Mucosa of rectum (tissue), 2 donors: Measurements from ENCODE around the gene ARHGEF25.

ENCODE experiments used
- H3K27ac ChIP-seq, 2 donors: one replicate each; pipeline ENCODE4 v1.7.0; 2013; ENCODE audit warnings: inconsistent platforms in 2 of 2, low read depth in 2 of 2, low read length in 2 of 2
- H3K27me3 ChIP-seq, 2 donors: one replicate each; pipeline ENCODE4 v1.7.0; 2013; ENCODE audit warnings: low read length in 2 of 2; ENCODE audit not compliant: control insufficient read depth in 2 of 2, insufficient read depth in 2 of 2
- H3K36me3 ChIP-seq, 2 donors: one replicate each; pipeline ENCODE4 v1.7.0; 2013; ENCODE audit warnings: low read length in 2 of 2; ENCODE audit not compliant: control insufficient read depth in 2 of 2, insufficient read depth in 2 of 2
- H3K4me1 ChIP-seq, 2 donors: one replicate each; pipeline ENCODE4 v1.7.0; 2013; ENCODE audit warnings: low read length in 2 of 2, mild to moderate bottlenecking in 1 of 2; ENCODE audit not compliant: control insufficient read depth in 2 of 2, insufficient read depth in 2 of 2
- H3K4me3 ChIP-seq, 2 donors: one replicate each; pipeline ENCODE4 v1.7.0; 2013; ENCODE audit warnings: low read length in 2 of 2
- H3K9ac ChIP-seq, 2 donors: one replicate each; pipeline ENCODE4 v1.7.0; 2013; ENCODE audit warnings: low read length in 2 of 2, low read depth in 1 of 2, mild to moderate bottlenecking in 1 of 2
- H3K9me3 ChIP-seq, 2 donors: one replicate each; pipeline ENCODE4 v1.7.0; 2013; ENCODE audit warnings: low read length in 2 of 2; ENCODE audit not compliant: control insufficient read depth in 2 of 2
- donor health status: healthy.
- donor health status: Normal muscosa, but diverticular disease.

The ARHGEF25 gene

DNA sequence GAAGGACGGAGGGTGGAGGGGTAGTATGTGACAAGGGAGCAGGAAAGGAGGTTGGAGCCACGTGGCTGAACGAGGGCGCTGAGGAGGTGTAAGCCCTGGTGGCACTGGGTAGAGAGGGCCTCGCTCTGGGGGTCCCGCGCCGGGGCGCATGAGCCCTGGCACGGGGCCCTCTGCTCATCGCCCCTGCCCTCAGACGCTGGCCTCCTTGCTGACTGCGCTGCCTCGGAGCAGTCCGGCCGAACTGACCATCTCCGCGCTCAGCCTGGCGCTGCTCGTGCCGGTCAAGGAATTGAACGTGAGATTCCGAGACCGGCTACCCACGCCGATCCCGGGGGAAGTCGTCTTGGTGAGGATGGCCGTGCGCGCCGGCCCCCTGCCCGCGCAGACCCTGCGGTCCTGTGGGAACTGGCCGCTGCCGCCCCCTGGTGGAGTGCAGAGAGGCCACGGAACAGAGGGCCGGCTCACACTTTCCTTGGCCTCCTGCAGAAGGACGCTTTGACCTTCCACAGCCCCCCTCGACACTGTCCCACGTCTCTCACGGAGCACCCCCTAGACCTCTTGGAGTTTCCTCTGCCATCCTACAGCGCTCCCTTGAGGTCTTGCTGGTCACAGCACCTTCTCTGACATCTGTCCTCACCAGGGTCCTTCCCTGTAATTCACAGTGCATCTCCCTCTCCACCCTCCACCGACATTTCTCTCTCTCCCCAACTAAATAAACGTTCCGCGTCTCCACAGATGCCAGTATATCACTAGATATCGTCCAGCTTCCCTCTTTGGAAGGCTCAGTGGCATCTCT lies 10.5 kb downstream of the ARHGEF25 start:
- Histone ChIP-seq H3K36me3 (no peaks in the 10 kb centered on the region), H3K27me3 (peaks cover 68 to 75% of the 10 kb centered on the region in 2 donors), H3K4me3 (peak overlapping the region; percentile 15 to 54), H3K9me3 (no peaks in the 10 kb centered on the region), H3K27ac (no peak overlapping the region), H3K4me1 (peaks cover 11 to 15% of the 10 kb centered on the region in 2 donors), H3K9ac (peak overlapping the region in 1 of 2 donors; percentile 34)

DNA sequence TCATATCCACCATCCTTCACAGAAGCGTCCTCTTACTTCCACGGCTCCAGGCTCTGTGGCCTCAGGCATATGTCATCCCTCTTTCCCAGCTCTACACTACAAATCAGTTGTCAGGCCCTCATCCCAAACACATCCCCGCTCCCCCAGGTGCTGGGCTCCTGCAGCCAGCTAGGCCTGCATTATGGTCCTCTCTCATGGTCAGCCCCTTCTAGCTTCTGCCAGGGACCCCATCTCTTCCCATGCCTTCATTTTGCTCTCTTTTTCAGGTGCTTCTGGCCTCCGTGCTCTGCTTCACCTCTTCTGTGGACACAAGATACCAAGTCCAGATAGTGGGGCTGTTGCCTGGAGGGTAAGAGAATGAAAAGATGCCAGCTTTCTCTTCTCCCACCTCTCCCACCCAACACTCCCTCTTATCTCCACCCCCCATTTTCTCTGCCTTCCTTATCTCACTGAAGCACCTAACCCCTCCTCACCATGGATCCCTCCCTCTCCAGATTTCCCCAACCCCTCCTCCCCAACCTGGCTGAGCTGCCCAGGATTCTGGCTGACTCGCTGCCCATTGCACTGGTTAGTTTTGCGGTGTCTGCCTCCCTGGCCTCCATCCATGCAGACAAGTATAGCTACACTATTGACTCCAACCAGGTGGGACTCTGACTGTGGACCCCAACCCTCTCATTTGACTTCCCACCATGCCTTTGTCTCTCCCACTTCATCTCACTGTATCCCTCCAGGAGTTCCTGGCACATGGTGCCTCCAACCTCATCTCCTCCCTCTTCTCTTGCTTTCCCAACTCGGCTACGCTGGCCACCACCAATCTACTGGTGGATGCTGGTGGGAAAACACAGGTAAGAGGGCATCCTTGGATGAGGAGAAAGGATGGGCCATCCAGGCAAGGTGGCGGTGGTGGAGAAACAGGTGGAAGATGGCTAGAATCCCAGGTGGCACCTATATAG lies 11.3 kb downstream of the ARHGEF25 start:
- Histone ChIP-seq H3K36me3 (no peaks in the 10 kb centered on the region), H3K4me1 (peaks cover 11 to 15% of the 10 kb centered on the region in 2 donors), H3K27ac (no peak overlapping the region), H3K4me3 (no peak overlapping the region), H3K9ac (no peak overlapping the region), H3K9me3 (no peaks in the 10 kb centered on the region), H3K27me3 (peaks cover 72 to 76% of the 10 kb centered on the region in 2 donors)

DNA sequence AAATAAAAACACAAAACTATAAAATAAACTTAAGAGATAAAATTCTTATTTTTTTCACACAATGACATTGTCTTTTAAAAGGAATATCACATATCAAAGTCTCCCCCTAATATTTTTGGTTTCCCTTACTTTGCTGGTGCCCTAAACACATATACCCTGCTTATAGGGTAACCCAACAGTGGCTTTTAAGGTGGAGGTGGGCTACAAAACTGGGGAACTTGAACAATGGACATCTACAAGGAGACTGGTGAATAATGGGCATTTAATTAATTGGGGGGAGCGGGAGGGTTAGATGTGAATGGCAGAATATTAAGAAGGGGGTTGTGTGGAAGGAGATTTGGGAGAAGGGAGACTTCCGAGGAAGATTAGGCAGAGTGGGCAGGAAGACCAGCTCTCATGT lies 12.2 kb downstream of the ARHGEF25 start:
- H3K4me1 ChIP-seq, result peaks cover 11 to 15% of the 10 kb centered on the region in 2 donors
- H3K27ac ChIP-seq, result no peak overlapping the region
- no peaks in the 10 kb centered on the region for H3K9me3 ChIP-seq
- no peak overlapping the region for H3K4me3 ChIP-seq
- H3K27me3 ChIP-seq, result peaks cover 77 to 80% of the 10 kb centered on the region in 2 donors
- H3K9ac ChIP-seq, result no peak overlapping the region
- no peaks in the 10 kb centered on the region for H3K36me3 ChIP-seq

DNA sequence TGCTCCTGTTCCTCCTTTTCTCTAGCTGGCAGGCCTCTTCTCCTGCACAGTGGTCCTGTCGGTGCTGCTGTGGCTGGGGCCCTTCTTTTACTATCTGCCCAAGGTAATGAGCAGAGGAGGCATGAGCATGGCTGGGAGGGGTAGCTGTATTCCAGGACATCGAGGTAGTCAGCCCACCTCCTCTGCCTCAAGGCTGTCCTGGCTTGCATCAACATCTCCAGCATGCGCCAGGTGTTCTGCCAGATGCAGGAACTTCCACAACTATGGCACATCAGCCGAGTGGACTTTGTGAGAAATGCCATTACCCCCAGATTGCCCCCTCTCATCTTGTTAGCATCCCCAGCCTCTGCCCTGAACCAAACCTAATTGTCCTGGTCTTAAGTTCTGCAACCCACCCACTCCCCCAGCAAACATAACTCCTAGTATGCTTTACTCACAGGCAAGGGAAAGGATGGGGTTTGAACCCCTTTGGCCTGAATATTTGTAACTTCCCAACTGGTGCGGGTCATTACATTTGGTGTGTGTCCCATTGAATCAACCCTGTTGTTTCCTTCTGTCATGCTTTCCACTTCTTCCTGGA lies 12.7 kb downstream of the ARHGEF25 start:
- Histone ChIP-seq H3K27me3 (peaks cover 80 to 85% of the 10 kb centered on the region in 2 donors), H3K4me1 (peaks cover 11 to 15% of the 10 kb centered on the region in 2 donors), H3K4me3 (no peak overlapping the region), H3K27ac (no peak overlapping the region), H3K9ac (no peak overlapping the region), H3K36me3 (no peaks in the 10 kb centered on the region), H3K9me3 (no peaks in the 10 kb centered on the region)

DNA sequence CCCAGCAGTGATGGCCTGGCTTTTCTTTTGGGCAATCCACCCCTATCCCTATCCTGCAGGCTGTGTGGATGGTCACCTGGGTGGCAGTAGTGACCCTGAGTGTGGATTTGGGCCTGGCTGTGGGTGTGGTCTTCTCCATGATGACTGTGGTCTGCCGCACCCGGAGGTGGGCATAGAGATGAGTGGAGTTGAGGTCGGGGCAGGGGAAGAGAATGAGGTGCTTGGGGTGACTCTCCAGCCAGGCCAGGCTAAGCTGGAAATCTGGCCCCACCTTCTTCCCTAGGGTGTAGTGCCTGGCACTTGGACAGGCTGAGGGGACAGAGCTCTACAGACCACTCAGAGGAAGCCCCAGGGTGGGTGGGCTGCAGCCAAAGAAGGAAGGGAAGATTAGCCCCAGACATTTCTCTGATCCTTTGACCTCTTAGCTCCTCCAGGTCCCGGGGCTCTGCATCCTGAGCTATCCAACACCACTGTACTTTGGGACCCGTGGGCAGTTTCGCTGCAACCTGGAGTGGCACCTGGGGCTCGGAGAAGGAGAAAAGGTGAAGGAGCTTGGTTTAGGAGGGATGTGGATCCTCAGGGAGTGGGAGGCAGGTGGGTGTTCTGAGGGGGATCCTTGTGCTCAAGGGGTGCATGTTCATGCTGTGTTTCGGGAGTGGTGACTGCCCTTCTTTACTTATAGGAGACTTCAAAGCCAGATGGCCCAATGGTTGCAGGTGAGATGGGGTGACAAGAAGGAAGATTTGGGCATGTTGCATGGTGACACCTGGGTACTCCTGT lies 13.4 kb downstream of the ARHGEF25 start:
- Histone ChIP-seq H3K36me3 (no peaks in the 10 kb centered on the region), H3K9ac (no peak overlapping the region), H3K9me3 (no peaks in the 10 kb centered on the region), H3K27me3 (peaks cover 74 to 80% of the 10 kb centered on the region in 2 donors), H3K4me1 (peaks cover 11 to 14% of the 10 kb centered on the region in 2 donors), H3K4me3 (no peak overlapping the region), H3K27ac (no peak overlapping the region)

DNA sequence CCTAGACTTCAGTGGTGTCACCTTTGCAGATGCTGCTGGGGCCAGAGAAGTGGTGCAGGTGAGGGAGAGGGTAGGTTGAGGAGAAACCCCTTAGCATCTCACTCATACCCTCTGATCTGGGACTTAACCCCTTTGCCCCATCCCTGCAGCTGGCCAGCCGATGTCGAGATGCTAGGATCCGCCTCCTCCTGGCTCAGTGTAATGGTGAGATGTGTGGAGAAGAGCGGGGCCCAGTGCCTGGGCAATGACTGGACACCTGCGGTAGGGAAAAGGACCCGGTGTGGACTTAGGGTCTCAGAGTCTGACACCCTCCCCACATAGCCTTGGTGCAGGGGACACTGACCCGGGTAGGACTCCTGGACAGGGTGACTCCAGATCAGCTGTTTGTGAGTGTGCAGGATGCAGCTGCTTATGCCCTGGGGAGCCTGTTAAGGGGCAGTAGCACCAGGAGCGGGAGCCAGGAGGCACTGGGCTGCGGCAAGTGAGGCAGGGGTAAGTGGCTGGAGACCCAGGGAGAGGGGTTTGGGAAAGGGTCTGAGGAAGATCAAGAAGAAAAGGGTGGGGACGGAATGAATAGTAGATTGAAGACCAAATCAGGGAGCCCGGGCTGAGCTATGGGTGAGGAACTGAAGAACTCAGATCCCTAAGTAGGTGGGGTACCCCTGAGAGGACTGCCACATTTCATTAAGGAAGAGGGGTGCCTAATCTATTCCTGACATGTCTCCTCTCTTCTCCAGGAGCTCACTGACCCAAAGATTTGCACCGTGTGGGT lies 14.2 kb downstream of the ARHGEF25 start:
- H3K27ac ChIP-seq, result no peak overlapping the region
- no peaks in the 10 kb centered on the region for H3K9me3 ChIP-seq
- H3K27me3 ChIP-seq, result peaks cover 71 to 72% of the 10 kb centered on the region in 2 donors
- H3K4me1 ChIP-seq, result peaks cover 11 to 12% of the 10 kb centered on the region in 2 donors
- H3K36me3 ChIP-seq, result no peaks in the 10 kb centered on the region
- H3K9ac ChIP-seq, result no peak overlapping the region
- no peak overlapping the region for H3K4me3 ChIP-seq

DNA sequence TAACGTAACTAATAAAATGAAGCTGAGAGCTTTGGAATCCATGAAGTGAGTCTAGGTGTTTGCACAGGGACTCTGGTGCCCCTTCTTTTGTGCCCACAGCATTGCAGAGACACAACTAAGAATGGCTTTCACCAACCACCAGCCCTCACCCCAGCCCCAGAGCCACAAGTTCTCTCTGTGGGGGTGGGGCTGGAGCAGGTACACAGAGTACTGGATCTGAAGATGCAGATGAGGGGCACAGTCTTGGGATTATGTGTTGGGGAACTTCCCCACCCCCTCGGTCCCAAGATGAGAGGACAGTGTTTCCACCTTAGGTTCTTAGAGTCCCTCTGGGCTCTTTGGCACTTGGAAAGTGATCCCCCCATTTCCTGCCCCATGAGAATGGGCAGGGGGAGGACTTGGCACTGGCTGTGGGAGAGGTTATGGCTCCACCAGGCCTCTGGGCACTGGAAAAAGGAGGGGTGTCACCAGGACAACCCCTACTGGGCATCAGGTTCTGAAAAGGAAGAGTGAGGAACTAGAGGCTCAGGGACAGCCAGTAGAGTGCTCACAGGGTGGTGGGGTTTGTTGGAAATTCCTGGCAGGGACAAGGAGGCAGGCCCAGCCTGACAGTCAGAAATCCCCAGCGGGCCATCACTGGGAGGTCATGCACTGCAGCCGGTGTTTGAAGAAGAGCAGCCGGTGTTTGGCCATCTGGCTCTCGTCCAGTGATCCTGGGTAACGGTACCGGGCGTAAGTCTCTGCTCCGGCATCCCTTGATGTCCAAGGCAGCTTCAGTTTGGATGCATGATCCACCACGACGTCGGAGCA lies 15.1 kb downstream of the ARHGEF25 start:
- Histone ChIP-seq H3K27me3 (peaks cover 70 to 71% of the 10 kb centered on the region in 2 donors), H3K4me1 (peaks cover 6% of the 10 kb centered on the region in 2 donors), H3K9ac (no peak overlapping the region), H3K4me3 (no peak overlapping the region), H3K9me3 (no peaks in the 10 kb centered on the region), H3K36me3 (no peaks in the 10 kb centered on the region), H3K27ac (no peak overlapping the region)

DNA sequence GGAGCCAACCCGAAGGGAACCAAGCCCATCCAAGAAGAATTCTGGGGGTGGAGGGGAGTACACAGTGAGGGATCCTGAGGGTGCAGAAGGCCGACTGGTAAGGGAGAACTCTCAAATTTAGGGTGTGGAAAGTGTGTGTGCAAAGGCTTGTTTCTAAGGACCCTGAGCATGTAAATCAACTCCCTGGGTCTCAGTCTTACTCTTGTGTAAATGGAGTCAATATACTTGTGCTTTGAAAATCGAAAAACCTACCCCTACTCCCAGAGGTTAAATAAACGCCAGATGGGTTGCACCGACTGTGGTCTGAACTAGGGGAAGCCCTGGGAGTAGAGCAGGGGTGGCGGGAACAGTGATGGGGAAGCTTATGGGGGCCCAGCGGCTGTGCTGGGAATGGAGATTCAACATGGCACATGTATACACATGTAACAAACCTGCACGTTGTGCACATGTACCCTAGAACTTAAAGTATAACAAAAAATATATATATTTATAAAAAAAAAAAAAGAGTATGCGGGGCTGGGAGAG lies 15.7 kb downstream of the ARHGEF25 start:
- Histone ChIP-seq H3K4me1 (no peaks in the 10 kb centered on the region), H3K4me3 (no peak overlapping the region), H3K9ac (no peak overlapping the region), H3K27me3 (peaks cover 69 to 71% of the 10 kb centered on the region in 2 donors), H3K9me3 (no peaks in the 10 kb centered on the region), H3K27ac (no peak overlapping the region), H3K36me3 (no peaks in the 10 kb centered on the region)
